Measurements from ENCODE around the gene QRICH2.

DNA sequence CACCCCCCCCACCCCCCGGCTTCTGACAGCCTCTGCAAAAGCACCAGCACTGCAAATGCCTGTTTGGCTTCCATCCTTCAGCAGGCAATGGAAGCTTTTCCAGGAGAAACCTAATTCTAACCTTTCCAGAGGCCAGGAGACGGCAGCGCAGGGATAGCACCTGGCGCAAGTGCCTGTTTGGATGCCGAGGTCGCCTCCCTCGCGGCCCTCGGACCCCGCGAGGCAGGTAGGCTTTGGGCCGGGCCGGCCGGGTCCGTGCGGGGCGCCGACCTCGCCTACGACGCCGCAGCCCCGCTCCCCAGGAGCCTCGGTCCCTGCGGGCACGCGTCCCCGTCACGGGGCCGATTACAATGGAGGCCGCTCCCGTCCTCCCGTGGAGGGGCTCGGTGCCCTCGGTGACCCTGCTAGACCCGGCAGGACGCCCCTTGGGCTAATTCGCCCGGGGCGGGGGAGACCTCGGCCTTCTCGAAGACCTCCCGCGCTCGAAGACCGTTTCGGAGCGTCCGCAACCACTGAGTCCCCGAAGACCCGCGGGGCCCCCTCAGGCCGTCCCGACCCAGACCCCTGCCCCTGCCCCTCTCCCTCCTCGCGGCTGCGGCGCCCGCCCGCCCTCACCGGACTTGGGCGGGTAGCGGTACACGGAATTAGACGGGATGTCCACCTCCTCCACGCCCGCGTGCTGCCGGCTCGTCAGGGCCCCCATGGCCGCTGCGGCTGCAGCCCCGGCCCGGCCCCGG, 68.4 kb downstream of the QRICH2 start:
- TF ChIP-seq CTCF (IDR thresholded peaks at IDR 0.05) (no peak), POLR2A (IDR thresholded peaks at IDR 0.05) (no peak), POLR2AphosphoS5 (IDR thresholded peaks at IDR 0.05) (no peak)
